ENCODE data around the gene TRIP13.
"Not testable (repeated sequence)": the region's sequence is repeated elsewhere in the genome, so short reads cannot be mapped to it uniquely, and the experiment has no call there.

The TRIP13 gene

DNA sequence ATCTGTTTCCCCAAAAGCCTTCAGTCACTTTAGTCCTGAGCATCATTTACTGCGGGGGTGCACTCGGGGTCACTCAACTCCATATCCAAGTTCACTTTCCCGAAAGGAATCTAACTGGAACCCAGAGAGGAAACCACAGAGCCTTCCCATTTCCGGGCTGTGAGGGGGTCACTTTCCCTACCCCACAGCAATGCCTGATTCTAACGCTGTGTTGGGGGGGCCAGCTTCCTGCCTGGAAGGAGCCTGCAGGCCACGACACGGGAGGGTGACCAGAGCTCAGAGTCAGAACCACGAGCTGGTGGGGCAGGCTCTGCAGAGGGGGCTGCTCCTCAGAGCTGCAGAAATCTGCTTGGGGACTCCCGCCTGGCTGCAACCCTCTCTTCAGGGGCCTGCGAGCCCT is 20.4 kb upstream of the TRIP13 start:
- Histone ChIP-seq H3K27me3 (replicated peaks) (no peaks in the 10 kb centered on the region), H3K4me3 (ENCODE audit: low read depth, low read length) (no peak overlapping the region), H3K36me3 (replicated peaks) (peaks cover 81% of the 10 kb centered on the region), H3K27ac (no peak overlapping the region)
- in situ Hi-C loops (cut with HindIII; ENCODE audit: low pct_ligation_motif_present, low sequenced_read_pairs), result no loop called here
- TF ChIP-seq, protein P1, sequence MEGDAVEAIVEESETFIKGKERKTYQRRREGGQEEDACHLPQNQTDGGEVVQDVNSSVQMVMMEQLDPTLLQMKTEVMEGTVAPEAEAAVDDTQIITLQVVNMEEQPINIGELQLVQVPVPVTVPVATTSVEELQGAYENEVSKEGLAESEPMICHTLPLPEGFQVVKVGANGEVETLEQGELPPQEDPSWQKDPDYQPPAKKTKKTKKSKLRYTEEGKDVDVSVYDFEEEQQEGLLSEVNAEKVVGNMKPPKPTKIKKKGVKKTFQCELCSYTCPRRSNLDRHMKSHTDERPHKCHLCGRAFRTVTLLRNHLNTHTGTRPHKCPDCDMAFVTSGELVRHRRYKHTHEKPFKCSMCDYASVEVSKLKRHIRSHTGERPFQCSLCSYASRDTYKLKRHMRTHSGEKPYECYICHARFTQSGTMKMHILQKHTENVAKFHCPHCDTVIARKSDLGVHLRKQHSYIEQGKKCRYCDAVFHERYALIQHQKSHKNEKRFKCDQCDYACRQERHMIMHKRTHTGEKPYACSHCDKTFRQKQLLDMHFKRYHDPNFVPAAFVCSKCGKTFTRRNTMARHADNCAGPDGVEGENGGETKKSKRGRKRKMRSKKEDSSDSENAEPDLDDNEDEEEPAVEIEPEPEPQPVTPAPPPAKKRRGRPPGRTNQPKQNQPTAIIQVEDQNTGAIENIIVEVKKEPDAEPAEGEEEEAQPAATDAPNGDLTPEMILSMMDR (IDR thresholded peaks at IDR 0.05; ENCODE audit: low read depth, low read length, missing control alignments), result no peak
- DNase-seq, result no peak

DNA sequence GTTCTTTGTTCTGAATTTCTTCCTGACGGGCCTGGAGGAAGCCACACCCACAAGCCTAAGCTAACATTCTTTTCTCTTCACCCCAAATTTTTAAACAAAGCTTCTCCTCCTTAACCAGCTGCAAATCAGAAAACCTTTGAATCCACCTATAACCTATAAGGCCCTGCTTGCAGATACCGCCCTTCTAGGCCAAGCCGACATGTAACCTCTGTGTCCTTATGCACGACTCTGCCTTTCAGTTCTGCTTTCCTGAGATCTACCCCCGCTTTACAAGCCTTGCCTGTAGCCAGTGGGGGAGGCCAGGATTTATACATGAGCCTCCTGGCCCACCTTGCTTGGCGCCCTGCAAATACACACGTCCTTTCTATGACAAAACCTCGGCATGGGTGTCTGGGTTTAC is 19.4 kb upstream of the TRIP13 start:
- in situ Hi-C loops (cut with HindIII; ENCODE audit: low pct_ligation_motif_present, low sequenced_read_pairs), result no loop called here
- peaks cover 75% of the 10 kb centered on the region for H3K36me3 ChIP-seq (replicated peaks)
- H3K27me3 ChIP-seq (replicated peaks), result no peaks in the 10 kb centered on the region
- TF ChIP-seq, protein P1 (IDR thresholded peaks at IDR 0.05; ENCODE audit: low read depth, low read length, missing control alignments), result no peak
- H3K27ac ChIP-seq, result no peak overlapping the region
- no peak overlapping the region for H3K4me3 ChIP-seq (ENCODE audit: low read depth, low read length)
- DNase-seq, result no peak

DNA sequence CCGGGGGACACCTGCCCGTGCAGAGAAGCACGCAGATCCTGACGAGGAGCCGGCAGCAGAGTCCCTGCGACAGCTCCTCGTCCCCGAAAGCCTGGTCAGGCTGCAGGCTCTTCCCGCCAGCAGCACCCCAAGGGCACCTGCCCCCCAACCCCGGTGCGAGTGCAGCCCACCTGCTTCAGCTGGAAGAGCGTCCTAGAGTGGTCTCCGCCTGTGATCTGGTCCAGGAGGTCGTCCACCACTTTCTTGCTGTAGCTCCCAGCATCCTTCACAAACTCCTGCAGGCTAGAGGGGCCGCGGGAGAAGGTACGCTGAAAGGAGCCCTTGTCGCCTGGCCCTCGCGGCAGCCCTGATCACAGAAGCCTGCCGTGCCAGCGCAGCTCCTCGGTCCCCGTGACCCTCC is 16.8 kb upstream of the TRIP13 start:
- H3K36me3 ChIP-seq (replicated peaks), result peaks cover 54% of the 10 kb centered on the region
- no peaks in the 10 kb centered on the region for H3K27me3 ChIP-seq (replicated peaks)
- no peak overlapping the region for H3K27ac ChIP-seq
- no peak for DNase-seq
- no peak overlapping the region for H3K4me3 ChIP-seq (ENCODE audit: low read depth, low read length)
- in situ Hi-C loops (cut with HindIII; ENCODE audit: low pct_ligation_motif_present, low sequenced_read_pairs), result no loop called here
- TF ChIP-seq, protein P1 (IDR thresholded peaks at IDR 0.05; ENCODE audit: low read depth, low read length, missing control alignments), result no peak

DNA sequence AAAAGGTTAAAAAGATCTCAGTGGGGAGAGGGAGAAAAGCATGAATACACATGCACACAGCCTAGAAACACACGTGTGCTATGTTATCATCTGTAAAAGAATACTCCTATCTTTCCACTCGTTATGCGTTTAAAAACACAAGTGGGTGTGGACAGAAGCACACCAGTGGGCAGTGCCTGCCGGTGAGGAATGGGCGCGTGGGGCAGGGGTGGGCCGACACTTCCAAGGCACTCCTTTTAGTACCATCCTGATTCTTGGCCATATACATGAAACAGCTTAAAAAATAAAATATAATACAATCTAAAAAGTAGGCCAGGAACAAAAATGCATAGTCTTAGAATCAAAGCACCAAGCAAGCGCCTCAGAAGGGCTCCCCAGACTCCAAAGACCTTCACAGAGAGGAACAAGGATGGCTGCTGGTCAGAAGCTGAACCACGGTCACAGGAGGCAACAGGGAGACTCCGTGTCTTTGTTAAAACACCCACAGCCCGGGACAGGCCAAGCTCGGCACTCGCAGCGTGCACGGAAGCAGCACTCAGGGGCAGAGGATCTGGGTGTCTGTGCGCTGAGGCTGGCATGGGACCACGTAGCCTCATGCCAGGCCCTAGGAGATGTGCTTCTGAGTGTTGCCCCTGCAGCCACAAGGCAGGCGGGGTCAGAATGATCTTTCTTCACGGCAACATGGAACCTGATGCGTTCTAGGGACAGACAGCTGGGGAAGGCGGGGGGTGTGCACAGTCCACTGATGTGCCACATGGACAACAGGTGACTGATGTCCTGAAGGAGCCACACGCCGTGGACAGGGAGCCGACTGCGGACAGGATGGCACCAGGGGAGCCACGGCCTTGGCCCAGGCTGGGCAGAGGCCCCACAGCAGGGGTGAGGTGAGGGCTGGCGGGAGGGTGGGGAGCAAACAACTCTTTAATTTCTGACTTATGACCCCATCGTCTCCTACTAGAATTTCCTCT is 16.0 kb upstream of the TRIP13 start:
- peaks cover 54% of the 10 kb centered on the region for H3K36me3 ChIP-seq (replicated peaks)
- no peak for DNase-seq
- in situ Hi-C loops (cut with HindIII; ENCODE audit: low pct_ligation_motif_present, low sequenced_read_pairs), result no loop called here
- TF ChIP-seq, protein P1 (IDR thresholded peaks at IDR 0.05; ENCODE audit: low read depth, low read length, missing control alignments), result no peak
- no peak overlapping the region for H3K27ac ChIP-seq
- H3K27me3 ChIP-seq (replicated peaks), result no peaks in the 10 kb centered on the region
- H3K4me3 ChIP-seq (ENCODE audit: low read depth, low read length), result no peak overlapping the region

DNA sequence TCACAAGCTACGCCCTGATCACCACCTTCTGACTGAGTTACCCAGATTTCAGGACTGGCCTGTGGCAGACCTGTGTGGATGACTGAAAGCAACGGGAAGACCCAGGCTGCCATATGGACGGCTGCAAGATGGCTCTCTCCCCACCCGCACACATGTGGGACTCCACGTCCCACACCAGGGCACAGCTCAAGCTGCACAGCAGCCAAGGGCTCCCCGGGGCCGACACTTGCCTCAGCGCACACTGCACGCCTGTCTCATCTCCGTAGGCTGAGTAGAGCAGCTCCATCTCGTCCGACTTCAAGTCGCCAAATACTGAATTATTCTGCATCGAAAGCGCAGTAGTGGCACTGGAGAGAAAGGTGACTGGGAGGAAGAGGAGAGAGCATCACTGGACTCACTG is 14.6 kb upstream of the TRIP13 start:
- no peak overlapping the region for H3K27ac ChIP-seq
- TF ChIP-seq, protein P1 (IDR thresholded peaks at IDR 0.05; ENCODE audit: low read depth, low read length, missing control alignments), result no peak
- H3K27me3 ChIP-seq (replicated peaks), result no peaks in the 10 kb centered on the region
- in situ Hi-C loops (cut with HindIII; ENCODE audit: low pct_ligation_motif_present, low sequenced_read_pairs), result no loop called here
- no peak overlapping the region for H3K4me3 ChIP-seq (ENCODE audit: low read depth, low read length)
- DNase-seq, result no peak
- H3K36me3 ChIP-seq (replicated peaks), result peaks cover 56% of the 10 kb centered on the region

DNA sequence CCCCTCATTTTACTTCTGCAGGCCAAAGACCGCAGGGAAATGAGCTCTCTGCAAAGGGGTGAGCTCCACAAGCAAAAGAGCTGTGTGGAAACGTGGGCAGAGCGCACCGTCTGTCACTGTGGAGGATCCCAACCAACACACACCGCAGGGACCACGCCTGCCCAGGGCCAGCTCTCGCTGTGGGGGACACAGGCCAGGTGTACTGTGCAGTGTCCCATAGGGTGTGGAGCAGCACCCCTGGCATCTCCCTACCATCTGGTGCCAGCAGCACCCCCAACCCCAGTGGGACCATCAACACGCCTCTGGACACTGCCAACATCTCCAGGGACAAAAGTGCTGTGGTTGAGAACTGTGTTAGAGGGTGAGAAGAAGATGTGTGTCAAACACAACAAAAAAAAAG is 14.0 kb upstream of the TRIP13 start:
- H3K27ac ChIP-seq; DNase-seq; in situ Hi-C loops (cut with HindIII; ENCODE audit: low pct_ligation_motif_present, low sequenced_read_pairs); H3K27me3 ChIP-seq (replicated peaks); H3K4me3 ChIP-seq (ENCODE audit: low read depth, low read length): not testable (repeated sequence)
- peaks cover 57% of the 10 kb centered on the region for H3K36me3 ChIP-seq (replicated peaks)

Measured in brain microvascular endothelial cell (primary cell).